Suprapubic skin (tissue), 4 donors: ENCODE results near the gene RAMACL. TPM values are rescaled to one million over a fixed set of nuclear protein-coding genes. Genes with fewer than 3 reads are reported as not detected.
"Not testable (repeated sequence)": the region's sequence is repeated elsewhere in the genome, so short reads cannot be mapped to it uniquely, and the experiment has no call there.

Experiments
- DNase-seq, 2 donors: peaks; one replicate each; pipeline ENCODE4 v3.0.0-alpha.2; 2019; ENCODE audit warnings: low spot score in 2 of 2
- H3K27ac ChIP-seq: fragments of 200-600 bp; sonication (generic); one replicate; pipeline ENCODE4 v1.5.1; 2019
- H3K27me3 ChIP-seq: fragments of 200-600 bp; sonication (generic); one replicate; pipeline ENCODE4 v1.5.1; 2019
- H3K36me3 ChIP-seq: fragments of 200-600 bp; sonication (generic); one replicate; pipeline ENCODE4 v1.5.1; 2019
- H3K4me1 ChIP-seq: fragments of 200-600 bp; sonication (generic); one replicate; pipeline ENCODE4 v1.5.1; 2019
- H3K4me3 ChIP-seq: fragments of 200-600 bp; sonication (generic); one replicate; pipeline ENCODE4 v1.5.1; 2019; ENCODE audit warnings: mild to moderate bottlenecking
- H3K9me3 ChIP-seq: fragments of 200-600 bp; sonication (generic); one replicate; pipeline ENCODE4 v1.5.1; 2019
- EP300 ChIP-seq: sonication (generic); formaldehyde crosslinking; IDR thresholded peaks from one replicate; pipeline ENCODE4 v1.6.1; 2017; ENCODE audit warnings: antibody characterized with exemption
- POLR2A ChIP-seq, 2 donors: fragments of 450-650 bp; IDR thresholded peaks; one replicate each; pipeline ENCODE4 v1.6.1; 2017; ENCODE audit warnings: antibody characterized with exemption in 2 of 2, mild to moderate bottlenecking in 2 of 2, moderate library complexity in 2 of 2
- POLR2AphosphoS5 ChIP-seq, 3 donors: sonication (generic); formaldehyde crosslinking; IDR thresholded peaks; one replicate each; pipeline ENCODE4 v1.6.1; 2017; ENCODE audit warnings: antibody characterized with exemption in 3 of 3
- WGBS: methylation state at CpG from one replicate; pipeline ENCODE4 v1.1.5; 2018; 5-methylcytosine and 5-hydroxymethylcytosine counted together
- total RNA-seq, 4 donors: library from RNA; depleted of rRNA; stranded (reverse); fragments of >200 nt; gene quantifications; one replicate each; pipeline ENCODE4 v1.1.0, GENCODE V29; 2016
- TF ChIP-seq, protein P1 (sequence below), 2 donors: fragments of 200-600 bp in 1 of 2; fragments of 450-650 bp in 1 of 2; sonication (generic) in 1 of 2; IDR thresholded peaks; one replicate each; pipeline ENCODE4 v1.5.1; 2016 to 2019; ENCODE audit warnings: antibody characterized with exemption in 2 of 2, mild to moderate bottlenecking in 1 of 2, moderate library complexity in 1 of 2

The RAMACL gene
- total RNA-seq, 4 donors from 2014 or later: 1.0 to 3.6 (median 1.1) TPM

DNA sequence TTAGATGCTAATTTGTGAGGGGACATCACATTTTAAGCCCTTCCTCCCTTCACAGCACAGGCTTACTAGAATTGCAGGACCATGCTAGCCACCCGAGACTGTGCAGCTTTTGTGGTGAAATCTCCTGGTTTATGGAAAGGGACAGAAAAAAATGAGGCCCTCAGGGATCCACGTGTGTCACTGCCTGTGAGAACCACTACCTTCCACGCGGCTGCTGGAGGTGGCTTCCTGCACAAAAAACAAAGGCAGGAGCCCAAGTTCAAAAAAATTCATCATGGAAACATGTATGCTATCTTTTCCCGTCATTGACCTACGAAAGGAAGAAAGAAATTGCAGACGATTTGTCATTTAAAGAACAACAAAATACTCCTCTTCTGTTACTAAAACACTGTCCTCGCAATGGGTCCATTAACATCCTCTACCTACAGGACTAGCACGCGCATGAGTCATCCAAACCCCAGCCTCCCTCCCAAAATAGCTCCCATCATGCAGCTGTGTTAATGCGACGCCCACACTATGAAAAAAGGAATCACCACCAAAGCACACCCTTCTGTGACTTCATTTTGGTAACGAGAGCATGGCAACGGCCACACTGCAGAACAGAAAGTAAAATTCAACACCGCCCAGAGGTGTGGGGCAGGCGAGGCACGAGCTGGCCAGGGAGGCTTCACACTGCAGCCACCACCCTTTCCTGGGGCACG is 45.7 kb downstream of the RAMACL start:
- Histone ChIP-seq H3K4me3 (peak overlapping the region; percentile 13), H3K4me1 (peaks cover 14% of the 10 kb centered on the region), H3K27me3 (no peaks in the 10 kb centered on the region), H3K9me3 (no peaks in the 10 kb centered on the region), H3K27ac (peak overlapping the region; percentile 38), H3K36me3 (peaks cover 6% of the 10 kb centered on the region)
- no peak for DNase-seq
- TF ChIP-seq, protein P1, sequence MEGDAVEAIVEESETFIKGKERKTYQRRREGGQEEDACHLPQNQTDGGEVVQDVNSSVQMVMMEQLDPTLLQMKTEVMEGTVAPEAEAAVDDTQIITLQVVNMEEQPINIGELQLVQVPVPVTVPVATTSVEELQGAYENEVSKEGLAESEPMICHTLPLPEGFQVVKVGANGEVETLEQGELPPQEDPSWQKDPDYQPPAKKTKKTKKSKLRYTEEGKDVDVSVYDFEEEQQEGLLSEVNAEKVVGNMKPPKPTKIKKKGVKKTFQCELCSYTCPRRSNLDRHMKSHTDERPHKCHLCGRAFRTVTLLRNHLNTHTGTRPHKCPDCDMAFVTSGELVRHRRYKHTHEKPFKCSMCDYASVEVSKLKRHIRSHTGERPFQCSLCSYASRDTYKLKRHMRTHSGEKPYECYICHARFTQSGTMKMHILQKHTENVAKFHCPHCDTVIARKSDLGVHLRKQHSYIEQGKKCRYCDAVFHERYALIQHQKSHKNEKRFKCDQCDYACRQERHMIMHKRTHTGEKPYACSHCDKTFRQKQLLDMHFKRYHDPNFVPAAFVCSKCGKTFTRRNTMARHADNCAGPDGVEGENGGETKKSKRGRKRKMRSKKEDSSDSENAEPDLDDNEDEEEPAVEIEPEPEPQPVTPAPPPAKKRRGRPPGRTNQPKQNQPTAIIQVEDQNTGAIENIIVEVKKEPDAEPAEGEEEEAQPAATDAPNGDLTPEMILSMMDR (IDR thresholded peaks at IDR 0.05): no peak
- TF ChIP-seq POLR2A (IDR thresholded peaks at IDR 0.05) (no peak), POLR2AphosphoS5 (IDR thresholded peaks at IDR 0.05) (no peak), EP300 (no peak)
- 49% methylated on average over 18 of the region's 18 CpGs for WGBS

DNA sequence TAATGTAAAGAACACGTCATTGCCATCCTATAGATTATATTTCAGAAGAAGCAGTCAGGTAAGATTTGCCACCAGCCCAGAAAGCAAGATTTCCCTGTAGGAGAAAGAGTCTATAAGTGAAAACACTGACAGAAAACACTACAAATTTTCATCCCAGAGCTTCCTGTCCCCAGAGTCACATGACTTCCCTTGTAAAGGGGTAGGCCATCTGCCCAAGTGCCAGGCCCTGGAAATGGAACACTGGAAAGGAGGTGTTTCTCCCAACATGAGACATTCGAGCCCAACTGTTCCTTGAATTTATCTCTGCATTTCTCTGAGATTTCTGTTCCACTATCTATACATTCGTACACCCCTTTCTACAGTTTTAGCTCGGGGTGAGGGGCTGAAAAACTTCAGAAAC is 46.9 kb downstream of the RAMACL start:
- DNase-seq: no peak
- WGBS: 93% methylated on average over 4 of the region's 4 CpGs
- peaks cover 15% of the 10 kb centered on the region for H3K36me3 ChIP-seq
- H3K27ac ChIP-seq: no peak overlapping the region
- H3K4me1 ChIP-seq: peaks cover 14% of the 10 kb centered on the region
- H3K4me3 ChIP-seq: no peak overlapping the region
- TF ChIP-seq EP300 (no peak), POLR2A (IDR thresholded peaks at IDR 0.05) (no peak), POLR2AphosphoS5 (IDR thresholded peaks at IDR 0.05) (no peak)
- TF ChIP-seq, protein P1 (IDR thresholded peaks at IDR 0.05): no peak
- no peaks in the 10 kb centered on the region for H3K9me3 ChIP-seq
- H3K27me3 ChIP-seq: no peaks in the 10 kb centered on the region

DNA sequence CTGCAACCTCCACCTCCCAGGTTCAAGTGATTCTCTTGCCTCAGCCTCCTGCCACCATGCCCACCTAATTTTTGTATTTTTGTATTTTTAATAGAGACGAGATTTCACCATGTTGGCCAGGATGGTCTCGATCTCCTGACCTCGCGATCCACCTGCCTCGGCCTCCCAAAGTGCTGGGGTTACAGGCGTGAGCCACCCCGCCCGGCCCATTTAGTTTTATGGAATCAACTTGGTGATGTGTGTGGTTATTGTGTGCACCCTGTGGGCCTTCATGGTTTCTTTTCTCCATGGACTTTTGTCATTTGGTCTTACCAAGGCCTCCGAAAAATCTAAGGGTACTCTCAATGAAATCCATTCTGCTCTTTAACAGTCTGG is 47.5 kb downstream of the RAMACL start:
- H3K36me3 ChIP-seq: peaks cover 17% of the 10 kb centered on the region
- not testable (repeated sequence) for H3K4me3 ChIP-seq, H3K27ac ChIP-seq, DNase-seq, H3K9me3 ChIP-seq, H3K27me3 ChIP-seq
- 95% methylated on average over 9 of the region's 9 CpGs for WGBS
- H3K4me1 ChIP-seq: peaks cover 14% of the 10 kb centered on the region

DNA sequence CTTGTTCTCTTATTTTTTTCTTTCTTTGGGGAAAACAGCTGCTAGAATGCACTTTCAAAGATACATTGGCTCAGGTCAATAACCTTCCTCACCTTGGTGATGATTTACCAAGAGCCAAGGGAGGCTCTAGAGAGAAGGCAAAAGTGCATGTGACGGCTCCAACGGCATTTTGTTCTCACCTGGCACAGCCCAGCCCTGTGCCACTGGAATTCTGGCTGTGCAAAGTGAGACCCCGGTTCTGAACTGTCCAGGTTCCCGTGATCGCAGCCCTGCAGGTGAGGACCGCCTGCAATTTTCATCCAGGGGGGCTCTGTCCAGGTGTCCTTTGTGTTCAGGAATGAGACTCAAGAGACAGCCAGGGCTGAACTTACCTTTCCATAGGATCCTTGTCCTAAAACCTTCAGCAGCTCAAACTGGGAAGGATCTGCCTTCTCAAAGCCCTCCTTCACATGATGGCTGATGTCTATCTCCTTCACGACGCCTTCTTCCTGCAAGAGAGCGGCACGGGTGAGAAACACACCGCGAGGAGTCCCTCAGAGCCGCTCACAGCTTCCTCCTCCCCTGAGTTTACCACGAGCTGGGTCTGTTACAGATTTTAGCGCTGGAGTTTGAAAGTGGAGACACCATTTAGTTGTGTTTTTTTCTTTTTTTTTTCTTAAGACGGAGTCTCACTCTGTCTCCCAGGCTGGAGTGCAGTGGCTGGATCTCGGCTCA is 48.0 kb downstream of the RAMACL start:
- WGBS: 90% methylated on average over 17 of the region's 17 CpGs
- H3K36me3 ChIP-seq: peaks cover 17% of the 10 kb centered on the region

DNA sequence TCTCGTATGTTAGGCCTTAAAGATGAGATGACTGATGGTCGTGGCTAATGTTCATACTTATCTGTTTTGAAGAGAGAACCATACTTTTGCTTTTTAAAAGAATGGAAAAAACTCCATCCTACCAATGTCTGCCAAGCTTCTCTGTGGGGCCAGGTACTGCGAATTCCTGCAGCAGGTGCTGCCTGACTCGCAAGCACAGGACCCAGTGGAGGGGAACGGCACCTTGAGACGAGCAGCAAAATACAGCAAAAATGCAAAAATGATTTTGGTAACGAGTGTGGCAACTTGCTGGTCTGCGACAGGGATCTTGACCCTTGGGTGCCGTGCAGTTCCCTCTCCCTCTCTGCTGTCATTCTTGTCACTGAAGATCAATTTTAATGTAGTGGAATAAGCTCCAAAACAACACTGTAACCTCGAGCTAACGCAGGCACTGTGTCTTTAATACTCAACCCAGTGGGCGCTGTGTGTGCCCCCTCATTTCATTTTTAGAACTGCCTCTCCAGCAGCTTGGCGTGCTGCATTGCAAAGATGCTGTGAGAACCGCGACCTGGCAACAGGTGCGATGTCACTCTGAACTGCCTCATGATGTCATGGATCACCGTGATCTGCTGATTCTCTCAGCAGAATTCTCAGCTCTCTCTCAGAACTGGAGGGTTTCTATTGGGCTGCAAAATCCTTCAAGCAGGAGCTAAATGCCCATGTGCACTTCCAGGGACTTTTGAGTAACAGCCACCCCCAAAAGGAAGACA is 51.6 kb downstream of the RAMACL start:
- no peak overlapping the region for H3K4me3 ChIP-seq
- no peak for TF ChIP-seq POLR2A (IDR thresholded peaks at IDR 0.05)
- TF ChIP-seq EP300: no peak
- TF ChIP-seq POLR2AphosphoS5 (IDR thresholded peaks at IDR 0.05): no peak
- TF ChIP-seq, protein P1 (IDR thresholded peaks at IDR 0.05): no peak
- no peaks in the 10 kb centered on the region for H3K4me1 ChIP-seq
- no peak for DNase-seq
- 92% methylated on average over 17 of the region's 17 CpGs for WGBS
- H3K27ac ChIP-seq: no peak overlapping the region
- no peaks in the 10 kb centered on the region for H3K27me3 ChIP-seq
- H3K9me3 ChIP-seq: no peaks in the 10 kb centered on the region
- peaks cover 26% of the 10 kb centered on the region for H3K36me3 ChIP-seq

More for the DNA sequence above, 48.0 kb downstream of the RAMACL start:
- Histone ChIP-seq H3K4me3 (no peak overlapping the region), H3K27ac (no peak overlapping the region), H3K9me3 (no peaks in the 10 kb centered on the region), H3K27me3 (no peaks in the 10 kb centered on the region), H3K4me1 (peaks cover 14% of the 10 kb centered on the region)
- no peak for TF ChIP-seq POLR2AphosphoS5 (IDR thresholded peaks at IDR 0.05)
- no peak for TF ChIP-seq POLR2A (IDR thresholded peaks at IDR 0.05)
- no peak for TF ChIP-seq EP300
- TF ChIP-seq, protein P1 (IDR thresholded peaks at IDR 0.05): no peak
- no peak for DNase-seq
